Activated CD8-positive, alpha-beta T cell treated with anti-CD3 and anti-CD28 coated beads, Interleukin-2, amount 10 ng/mL, durations not matched to agents 7 days and 5 days (primary cell): ENCODE measurements around the gene C14orf93. TPM values are rescaled to one million over a fixed set of nuclear protein-coding genes. Genes with fewer than 3 reads are reported as not detected.

ENCODE experiments used
- ATAC-seq: fragments of 150-1000 bp; cut with Tn5 transposase; one replicate; pipeline ENCODE4 v1.10.0; 2021; ENCODE audit warnings: moderate library complexity
- CTCF ChIA-PET: fragments of 350-600 bp; sonication (Branson Sonifier 250); formaldehyde crosslinking; loops from one replicate; lab custom pipeline; 2021; ENCODE audit warnings: antibody characterized with exemption; lab: Charles Lee
- POLR2A ChIA-PET: fragments of 350-600 bp; sonication (Branson Sonifier 250); formaldehyde crosslinking; loops from one replicate; lab custom pipeline; 2021; ENCODE audit warnings: antibody characterized with exemption; lab: Charles Lee
- DNase-seq: peaks from one replicate; pipeline ENCODE4 v3.0.0-alpha.2; 2020
- H3K27ac Mint-ChIP-seq: one replicate; pipeline ENCODE4 v1.8.0; 2021; ENCODE audit warnings: mild to moderate bottlenecking, mixed read lengths
- H3K27me3 Mint-ChIP-seq: one replicate; pipeline ENCODE4 v1.8.0; 2021; ENCODE audit warnings: low read depth, mixed read lengths
- H3K36me3 Mint-ChIP-seq: one replicate; pipeline ENCODE4 v1.8.0; 2021; ENCODE audit warnings: low read depth, mixed read lengths
- H3K4me1 Mint-ChIP-seq: one replicate; pipeline ENCODE4 v1.8.0; 2021; ENCODE audit warnings: low read depth, mixed read lengths
- H3K4me3 Mint-ChIP-seq: one replicate; pipeline ENCODE4 v1.8.0; 2021; ENCODE audit warnings: mild to moderate bottlenecking, mixed read lengths
- H3K9me3 Mint-ChIP-seq: one replicate; pipeline ENCODE4 v1.8.0; 2022; ENCODE audit warnings: mixed read lengths; ENCODE audit not compliant: insufficient read depth
- total RNA-seq, 2 experiments: library from RNA; stranded (reverse); gene quantifications; one replicate each; pipeline ENCODE4 v1.2.3, GENCODE V29; 2021

The C14orf93 gene
- total RNA-seq, 2 experiments from 2014 or later: 7.8 to 9.0 TPM

- ChIA-PET CTCF (interaction anchor here (0.6 to 9.7 kb wide), 63 partner anchors 10 to 1491 kb away, joined by 3 to 489 read pairs (median 6); partner anchors contain the start of genes ACIN1, C14orf119, CDH24 and CEBPE), POLR2A (interaction anchor here (0.5 to 1.2 kb wide), 4 partner anchors 9 to 105 kb away, joined by 3 to 4 read pairs (median 3); no protein-coding TSS in a partner anchor)
- ATAC-seq: peak; percentile 50
- peak; percentile 93 for DNase-seq
- Mint-ChIP-seq H3K4me3 (no peak overlapping the region), H3K27me3 (no peaks in the 10 kb centered on the region), H3K36me3 (no peaks in the 10 kb centered on the region), H3K9me3 (no peaks in the 10 kb centered on the region), H3K27ac (no peak overlapping the region), H3K4me1 (no peaks in the 10 kb centered on the region)
Measured at GRCh38 chr14:22986508-22987054, 23.4 kb downstream of the C14orf93 start.

- no peaks in the 10 kb centered on the region for H3K4me1 Mint-ChIP-seq
- no peak overlapping the region for H3K4me3 Mint-ChIP-seq
Measured at GRCh38 chr14:22985894-22986507, 23.9 kb downstream of the C14orf93 start.

GRCh38 chr14:22984959-22985658 is 24.8 kb downstream of the C14orf93 start:
- ChIA-PET CTCF (interaction anchor here (0.8 to 9.7 kb wide), 16 partner anchors 11 to 415 kb away, joined by 4 to 489 read pairs (median 35); partner anchors contain the start of genes CDH24, HAUS4, LRP10 and PRMT5), POLR2A (no interaction called here)
- ATAC-seq (no peak), DNase-seq (no peak)
- H3K27me3 Mint-ChIP-seq: peaks cover 7% of the 10 kb centered on the region
- no peaks in the 10 kb centered on the region for H3K9me3 Mint-ChIP-seq
- no peaks in the 10 kb centered on the region for H3K36me3 Mint-ChIP-seq
- H3K4me1 Mint-ChIP-seq: peaks cover 2% of the 10 kb centered on the region
- no peak overlapping the region for H3K27ac Mint-ChIP-seq
- no peak overlapping the region for H3K4me3 Mint-ChIP-seq

More at GRCh38 chr14:22985894-22986507, 23.9 kb downstream of the C14orf93 start:
- Mint-ChIP-seq H3K27ac (no peak overlapping the region), H3K36me3 (no peaks in the 10 kb centered on the region), H3K27me3 (peaks cover under 1% of the 10 kb centered on the region), H3K9me3 (no peaks in the 10 kb centered on the region)
- DNase-seq: no peak
- ChIA-PET CTCF (interaction anchor here (0.6 to 9.7 kb wide), 63 partner anchors 10 to 1491 kb away, joined by 3 to 489 read pairs (median 6); partner anchors contain the start of genes ACIN1, C14orf119, CDH24 and CEBPE), POLR2A (interaction anchor here (0.5 to 1.2 kb wide), 4 partner anchors 9 to 106 kb away, joined by 3 to 4 read pairs (median 3); no protein-coding TSS in a partner anchor)
- ATAC-seq: no peak

GRCh38 chr14:22982477-22983245 is 27.3 kb downstream of the C14orf93 start, which contains the start of gene AJUBA:
Gene AJUBA, minus strand, starts transcription at chr14:22982551. Its CDS starts 285 bp downstream, at chr14:22982266.
- H3K27ac Mint-ChIP-seq: no peak within 1 kb of the TSS
- peak within 1 kb of the TSS; percentile 56 for H3K4me3 Mint-ChIP-seq
- ATAC-seq: peak; percentile 85
- H3K4me1 Mint-ChIP-seq: peaks cover 6% of the 10 kb centered on the region
- peaks cover 19% of the 10 kb centered on the region for H3K27me3 Mint-ChIP-seq
- no peaks in the 10 kb centered on the region for H3K9me3 Mint-ChIP-seq
- CTCF ChIA-PET: interaction anchor here (0.6 to 9.7 kb wide), 30 partner anchors 10 to 1163 kb away, joined by 3 to 489 read pairs (median 4); partner anchors contain the start of genes ACIN1, C14orf119, CDH24 and HAUS4
- peak; percentile 81 for DNase-seq
- POLR2A ChIA-PET: interaction anchor here (0.6 to 1.0 kb wide), 4 partner anchors 10 to 69 kb away, joined by 3 read pairs; partner anchors contain the start of gene HAUS4
- H3K36me3 Mint-ChIP-seq: no peaks in the 10 kb centered on the region

- peaks cover 6% of the 10 kb centered on the region for H3K4me1 Mint-ChIP-seq
- no peak overlapping the region for H3K27ac Mint-ChIP-seq
- peaks cover 24% of the 10 kb centered on the region for H3K27me3 Mint-ChIP-seq
- peak overlapping the region; percentile 56 for H3K4me3 Mint-ChIP-seq
- no peaks in the 10 kb centered on the region for H3K36me3 Mint-ChIP-seq
- DNase-seq (no peak), ATAC-seq (no peak)
- ChIA-PET POLR2A (interaction anchor here (0.6 to 1.0 kb wide), 2 partner anchors 25 to 35 kb away, joined by 3 read pairs; partner anchors contain the start of gene HAUS4), CTCF (interaction anchor here (0.7 to 9.7 kb wide), 20 partner anchors 9 to 412 kb away, joined by 3 to 489 read pairs (median 5); partner anchors contain the start of genes ACIN1, C14orf119, CDH24 and HAUS4)
- no peaks in the 10 kb centered on the region for H3K9me3 Mint-ChIP-seq
Measured at GRCh38 chr14:22981876-22982476, 28.0 kb downstream of the C14orf93 start.

- peaks cover 24% of the 10 kb centered on the region for H3K27me3 Mint-ChIP-seq
- ATAC-seq (no peak), DNase-seq (peak; percentile 28)
- no peaks in the 10 kb centered on the region for H3K9me3 Mint-ChIP-seq
- CTCF ChIA-PET: interaction anchor here (0.7 to 9.7 kb wide), 11 partner anchors 9 to 411 kb away, joined by 3 to 489 read pairs (median 30); partner anchors contain the start of genes CDH24, HAUS4 and PRMT5
- H3K4me3 Mint-ChIP-seq: peak overlapping the region; percentile 42
- no peak overlapping the region for H3K27ac Mint-ChIP-seq
- POLR2A ChIA-PET: interaction anchor here (1.0 kb wide), 1 partner anchor 24 kb away, joined by 3 read pairs; the partner anchor contains the start of gene HAUS4
- no peaks in the 10 kb centered on the region for H3K36me3 Mint-ChIP-seq
- H3K4me1 Mint-ChIP-seq: peaks cover 6% of the 10 kb centered on the region
Measured at GRCh38 chr14:22981090-22981875, 28.7 kb downstream of the C14orf93 start.

GRCh38 chr14:22980672-22981089 is 29.3 kb downstream of the C14orf93 start:
- ChIA-PET CTCF (interaction anchor here (1.3 to 9.7 kb wide), 6 partner anchors 14 to 88 kb away, joined by 3 to 489 read pairs (median 64); partner anchors contain the start of genes CDH24 and HAUS4), POLR2A (no interaction called here)
- Mint-ChIP-seq H3K9me3 (no peaks in the 10 kb centered on the region), H3K36me3 (no peaks in the 10 kb centered on the region), H3K27me3 (peaks cover 24% of the 10 kb centered on the region), H3K4me1 (peaks cover 6% of the 10 kb centered on the region), H3K27ac (no peak overlapping the region), H3K4me3 (peak overlapping the region; percentile 42)
- no peak for ATAC-seq
- DNase-seq: no peak

GRCh38 chr14:22979748-22980392 is 30.1 kb downstream of the C14orf93 start:
- ChIA-PET POLR2A (no interaction called here), CTCF (interaction anchor here (7.8 kb wide), 1 partner anchor 25 kb away, joined by 97 read pairs; the partner anchor contains the start of gene HAUS4)
- Mint-ChIP-seq H3K36me3 (no peaks in the 10 kb centered on the region), H3K4me3 (peak overlapping the region; percentile 15), H3K27ac (no peak overlapping the region), H3K4me1 (peaks cover 6% of the 10 kb centered on the region), H3K9me3 (no peaks in the 10 kb centered on the region), H3K27me3 (peaks cover 24% of the 10 kb centered on the region)
- ATAC-seq: no peak
- no peak for DNase-seq

GRCh38 chr14:22978981-22979671 is 30.8 kb downstream of the C14orf93 start:
- H3K27ac Mint-ChIP-seq: no peak overlapping the region
- no peaks in the 10 kb centered on the region for H3K9me3 Mint-ChIP-seq
- H3K27me3 Mint-ChIP-seq: peaks cover 24% of the 10 kb centered on the region
- peaks cover 6% of the 10 kb centered on the region for H3K4me1 Mint-ChIP-seq
- ChIA-PET CTCF (interaction anchor here (1.0 kb wide), 1 partner anchor 79 kb away, joined by 4 read pairs; the partner anchor contains the start of gene CDH24), POLR2A (no interaction called here)
- no peak for DNase-seq
- H3K36me3 Mint-ChIP-seq: no peaks in the 10 kb centered on the region
- H3K4me3 Mint-ChIP-seq: no peak overlapping the region
- no peak for ATAC-seq
